Measurements from ENCODE around the gene GFOD1.

DNA sequence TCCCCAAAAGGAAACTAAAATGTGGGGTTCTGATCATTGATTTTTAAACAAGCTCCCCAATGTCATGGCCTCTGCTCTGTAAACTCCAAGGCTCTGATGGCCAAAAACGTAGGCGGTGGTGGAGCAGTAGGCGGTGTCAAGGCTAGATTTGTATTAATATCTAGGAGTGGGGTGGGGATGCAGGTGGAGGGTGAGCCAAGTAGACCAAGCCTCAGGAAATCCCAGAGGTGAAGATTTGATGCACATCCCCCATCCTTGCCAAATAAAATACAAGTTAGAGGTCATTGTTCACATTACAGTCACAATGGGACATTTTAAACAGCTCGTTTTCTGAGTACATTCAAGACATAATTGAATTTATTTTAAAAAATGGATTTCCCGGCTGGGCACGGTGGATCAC is 128.1 kb downstream of the GFOD1 start:
- TF ChIP-seq, protein P1, sequence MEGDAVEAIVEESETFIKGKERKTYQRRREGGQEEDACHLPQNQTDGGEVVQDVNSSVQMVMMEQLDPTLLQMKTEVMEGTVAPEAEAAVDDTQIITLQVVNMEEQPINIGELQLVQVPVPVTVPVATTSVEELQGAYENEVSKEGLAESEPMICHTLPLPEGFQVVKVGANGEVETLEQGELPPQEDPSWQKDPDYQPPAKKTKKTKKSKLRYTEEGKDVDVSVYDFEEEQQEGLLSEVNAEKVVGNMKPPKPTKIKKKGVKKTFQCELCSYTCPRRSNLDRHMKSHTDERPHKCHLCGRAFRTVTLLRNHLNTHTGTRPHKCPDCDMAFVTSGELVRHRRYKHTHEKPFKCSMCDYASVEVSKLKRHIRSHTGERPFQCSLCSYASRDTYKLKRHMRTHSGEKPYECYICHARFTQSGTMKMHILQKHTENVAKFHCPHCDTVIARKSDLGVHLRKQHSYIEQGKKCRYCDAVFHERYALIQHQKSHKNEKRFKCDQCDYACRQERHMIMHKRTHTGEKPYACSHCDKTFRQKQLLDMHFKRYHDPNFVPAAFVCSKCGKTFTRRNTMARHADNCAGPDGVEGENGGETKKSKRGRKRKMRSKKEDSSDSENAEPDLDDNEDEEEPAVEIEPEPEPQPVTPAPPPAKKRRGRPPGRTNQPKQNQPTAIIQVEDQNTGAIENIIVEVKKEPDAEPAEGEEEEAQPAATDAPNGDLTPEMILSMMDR (conservative IDR thresholded peaks at IDR 0.05; ENCODE audit: low read depth, low read length): no peak
- TF ChIP-seq EZH2 (IDR thresholded peaks at IDR 0.05; ENCODE audit: borderline replicate concordance, low read depth, low read length, poor library complexity, severe bottlenecking): no peak
